GM19351 (cell line): ENCODE data around the gene MRTFA.
"Not testable (repeated sequence)": the region's sequence is repeated elsewhere in the genome, so short reads cannot be mapped to it uniquely, and the experiment has no call there.

Experiments used
- ATAC-seq: cut with Tn5 transposase; IDR thresholded peaks from one replicate; pipeline ENCODE4 v1.9.1; 2021; ENCODE audit warnings: mild to moderate bottlenecking, moderate library complexity; ENCODE audit not compliant: unreplicated experiment

MRTFA gene

DNA sequence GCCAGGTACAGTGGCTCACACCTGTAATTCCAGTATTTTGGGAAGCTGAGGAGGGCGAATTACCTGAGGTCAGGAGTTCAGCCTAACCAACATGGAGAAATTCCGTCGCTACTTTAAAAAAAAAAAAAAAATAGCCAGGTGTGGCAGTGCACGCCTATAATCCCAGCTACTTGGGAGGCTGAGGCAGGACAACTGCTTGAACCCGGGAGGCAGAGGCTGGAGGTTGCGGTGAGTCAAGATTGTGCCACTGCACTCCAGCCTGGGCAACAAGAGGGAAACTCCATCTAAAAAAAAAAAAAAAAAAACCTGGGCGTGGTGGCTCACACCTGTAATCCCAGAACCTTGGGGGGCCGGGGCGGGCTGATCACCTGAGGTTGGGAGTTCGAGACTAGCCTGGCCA is 37.8 kb downstream of the MRTFA start:
- not testable (repeated sequence) for ATAC-seq

GRCh38 chr22:40597526-40598430 is 38.7 kb downstream of the MRTFA start:
- no peak for ATAC-seq

GRCh38 chr22:40595497-40596234 is 40.9 kb downstream of the MRTFA start:
- ATAC-seq = no peak

GRCh38 chr22:40594924-40595323 is 41.6 kb downstream of the MRTFA start:
- ATAC-seq = no peak

- ATAC-seq = no peak
Measured at GRCh38 chr22:40594346-40594745, 42.2 kb downstream of the MRTFA start.

- ATAC-seq = peak; percentile 48
Measured at GRCh38 chr22:40593460-40594273, 42.9 kb downstream of the MRTFA start.

DNA sequence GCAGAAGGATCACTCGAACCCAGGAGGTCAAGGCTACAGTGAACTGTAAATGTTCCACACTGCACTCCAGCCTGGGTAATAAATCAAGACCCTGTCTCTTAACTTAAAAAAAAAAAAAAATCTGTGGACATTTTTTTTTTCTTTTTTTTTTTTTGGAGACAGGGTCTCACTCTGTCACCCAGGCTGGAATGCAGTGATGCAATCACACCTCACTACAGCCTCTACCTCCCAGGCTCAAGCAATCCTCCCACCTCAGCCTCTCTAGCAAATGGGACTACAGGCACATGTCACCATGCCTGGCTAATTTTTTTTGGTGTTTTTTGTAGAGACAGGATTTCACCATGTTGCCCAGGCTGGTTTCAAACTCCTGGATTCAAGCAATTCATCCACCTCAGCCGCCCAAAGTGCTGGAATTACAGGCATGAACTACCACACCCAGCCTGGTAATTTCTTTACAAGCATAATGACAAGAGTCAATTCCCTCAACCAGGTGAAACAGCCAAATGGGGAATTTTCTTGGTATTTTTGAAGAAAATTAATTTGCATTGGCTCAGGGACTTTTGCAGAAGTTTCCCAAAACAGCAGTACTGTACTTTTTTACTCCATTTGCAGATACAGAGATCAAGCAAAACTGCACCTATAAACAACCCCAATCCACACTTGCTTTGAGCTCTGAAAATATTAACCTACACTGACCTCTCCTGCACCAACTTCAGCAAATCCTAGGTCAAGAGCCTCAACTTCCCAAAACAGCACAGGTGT is 44.0 kb downstream of the MRTFA start:
- no peak for ATAC-seq

- no peak for ATAC-seq
Measured at GRCh38 chr22:40588726-40589125, 47.8 kb downstream of the MRTFA start.

DNA sequence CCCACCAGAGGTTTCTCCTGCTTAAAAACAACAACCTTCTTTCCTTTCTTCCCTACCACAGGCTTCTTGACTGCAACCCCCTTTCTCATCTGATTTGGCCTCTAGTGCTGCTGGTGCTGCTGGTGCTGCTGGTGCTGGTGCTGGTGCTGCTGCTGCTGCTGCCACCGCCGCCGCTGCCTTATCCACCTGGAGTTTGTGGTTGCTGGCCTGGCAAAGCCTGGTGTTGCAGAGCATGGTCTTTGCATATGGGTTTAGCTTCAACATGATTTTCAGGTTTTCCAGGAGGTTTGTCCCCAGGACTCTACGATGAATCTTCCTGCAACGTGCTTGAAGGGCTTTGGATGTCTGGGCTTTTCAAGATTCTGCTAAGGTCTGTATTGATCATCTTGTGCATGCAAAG is 49.7 kb downstream of the MRTFA start:
- ATAC-seq = no peak

DNA sequence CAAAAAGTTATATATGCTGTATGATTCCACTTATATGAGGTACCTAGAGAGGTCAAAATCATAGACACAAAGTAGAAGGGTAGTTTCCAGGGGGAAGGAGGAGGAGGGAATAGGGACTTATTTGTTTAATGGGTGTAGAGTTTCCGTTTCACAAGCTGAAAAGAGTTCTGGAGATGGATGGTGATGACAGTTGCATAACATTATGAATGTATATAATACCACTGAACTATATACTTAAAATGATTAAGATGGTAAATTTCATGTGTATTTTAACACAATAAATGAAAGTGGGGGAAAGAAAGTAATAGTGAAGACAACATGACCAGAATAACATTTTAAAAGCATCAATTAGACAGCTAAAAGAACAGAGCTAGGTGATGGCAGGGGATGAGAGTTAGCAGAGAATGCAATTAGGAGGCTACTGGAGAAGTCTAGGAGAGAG is 51.2 kb downstream of the MRTFA start:
- ATAC-seq = no peak

GRCh38 chr22:40584766-40585165 is 51.8 kb downstream of the MRTFA start:
- ATAC-seq = not testable (repeated sequence)

DNA sequence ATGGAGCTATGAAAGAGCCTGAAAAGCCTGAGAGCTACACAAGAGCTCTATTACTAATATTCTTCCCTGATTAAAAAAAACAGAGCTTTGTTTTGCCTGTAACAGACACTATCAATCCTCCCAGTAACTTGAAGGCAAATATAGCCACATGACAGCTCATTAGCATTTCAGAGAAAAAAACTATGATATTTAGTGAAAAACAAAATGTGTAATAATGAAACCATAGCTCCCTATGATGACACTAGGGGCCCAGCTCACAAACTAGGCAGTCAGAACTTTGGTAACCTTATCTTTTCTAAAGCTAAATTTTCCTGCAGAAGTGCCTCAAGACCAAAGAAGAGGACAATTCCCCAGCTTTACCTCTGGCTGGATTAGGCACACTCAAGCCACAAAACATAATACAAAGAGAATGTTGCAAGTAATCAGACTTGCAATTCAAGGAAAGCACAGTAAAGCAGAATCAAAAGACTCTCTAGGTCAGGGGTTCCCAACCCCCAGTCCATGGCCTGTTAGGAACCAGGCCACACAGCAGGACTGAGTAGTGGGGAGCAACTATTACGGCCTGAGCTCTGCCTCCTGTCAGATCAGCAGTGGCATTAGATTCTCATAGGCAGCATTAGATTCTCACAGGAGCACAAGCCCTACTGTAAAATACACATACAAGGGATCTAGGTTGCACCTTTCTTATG is 53.3 kb downstream of the MRTFA start:
- no peak for ATAC-seq

- no peak for ATAC-seq
Measured at GRCh38 chr22:40582063-40582462, 54.5 kb downstream of the MRTFA start.

DNA sequence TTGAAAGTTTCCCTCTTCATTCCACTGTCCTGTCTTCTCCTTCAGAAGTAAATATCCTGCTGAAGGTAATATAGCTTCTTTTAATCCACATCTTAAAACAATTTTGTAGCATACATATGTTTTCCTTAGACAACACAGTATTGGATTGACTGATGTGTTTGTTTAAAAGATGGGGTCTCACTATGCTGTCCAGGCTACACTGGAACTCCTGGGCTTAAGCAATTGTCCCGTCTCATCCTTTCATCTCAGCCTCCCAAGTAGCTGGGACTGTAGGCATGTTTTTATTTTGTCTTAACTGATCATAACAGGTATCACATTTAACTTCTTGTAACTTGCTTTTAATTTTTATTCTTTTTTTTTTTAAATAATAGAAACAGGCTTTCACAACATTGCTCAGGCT is 55.9 kb downstream of the MRTFA start:
- no peak for ATAC-seq

DNA sequence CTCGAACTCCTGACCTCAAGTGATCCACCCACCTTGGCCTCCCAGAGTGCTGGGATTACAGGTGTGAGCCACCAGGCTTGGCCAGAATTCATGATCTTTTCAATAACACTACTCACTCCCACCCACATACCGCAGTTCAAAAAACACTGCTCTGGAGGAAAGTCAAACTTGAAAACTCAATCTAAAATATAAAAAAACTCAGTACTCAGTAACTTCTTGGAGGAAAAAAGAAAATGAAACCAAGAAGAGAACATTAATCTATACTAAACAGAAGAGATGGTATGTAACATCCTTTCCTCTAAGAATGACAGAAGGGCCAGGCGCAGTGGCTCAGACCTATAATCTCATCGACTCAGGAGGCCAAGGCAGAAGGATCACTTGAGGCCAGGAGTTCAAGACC is 58.3 kb downstream of the MRTFA start:
- no peak for ATAC-seq

DNA sequence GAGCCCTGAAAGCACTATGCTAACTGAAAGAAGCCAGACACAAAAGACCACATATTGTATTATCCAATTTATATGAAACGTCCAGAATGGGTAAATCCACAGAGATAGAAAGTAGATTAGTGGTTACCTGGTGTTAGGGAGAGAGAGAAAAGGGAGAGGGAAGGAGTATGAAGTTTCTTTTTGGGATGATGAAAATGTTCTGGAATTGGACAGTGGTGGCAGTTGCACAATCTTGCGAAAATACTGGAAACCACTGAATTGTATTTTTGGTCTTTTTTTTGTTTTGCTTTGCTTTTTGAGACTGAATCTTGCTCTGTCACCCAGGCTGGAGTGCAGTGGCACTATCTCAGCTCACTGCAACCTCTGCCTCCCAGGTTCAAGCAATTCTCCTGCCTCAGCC is 63.5 kb downstream of the MRTFA start:
- no peak for ATAC-seq

- no peak for ATAC-seq
Measured at GRCh38 chr22:40571887-40572286, 64.6 kb downstream of the MRTFA start.

GRCh38 chr22:40567626-40568328 is 68.7 kb downstream of the MRTFA start:
- no peak for ATAC-seq

DNA sequence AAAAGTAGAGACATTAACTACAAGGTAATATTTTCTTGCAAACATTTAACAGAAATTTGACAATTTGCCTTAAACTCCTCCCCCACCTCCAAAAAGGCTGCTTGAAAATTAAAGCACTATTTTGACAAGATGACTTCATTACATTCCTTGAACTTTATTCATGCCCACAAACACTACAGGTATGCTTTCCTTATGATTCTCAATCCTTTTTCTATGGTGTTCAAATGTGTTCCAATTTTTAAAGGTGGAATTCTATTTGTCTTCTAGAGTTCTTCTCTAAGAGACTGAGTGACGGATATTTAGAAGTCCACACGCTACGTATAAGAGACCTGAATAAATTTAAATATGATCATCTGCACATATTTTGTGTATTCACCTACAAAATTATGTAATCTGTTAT is 69.4 kb downstream of the MRTFA start:
- no peak for ATAC-seq
